SJSA1 (cell line): Measurements from ENCODE around the gene FAM98B. TPM values are rescaled to one million over a fixed set of nuclear protein-coding genes. Genes with fewer than 3 reads are reported as not detected.
"Not testable (repeated sequence)": the region's sequence is repeated elsewhere in the genome, so short reads cannot be mapped to it uniquely, and the experiment has no call there.

Experiments used
- DNase-seq, 2 experiments: peaks; one replicate each; pipeline ENCODE4 v3.0.0-alpha.2; 2015 to 2020; ENCODE audit warnings: low spot score in 2 of 2, low read depth in 1 of 2
- H3K27ac ChIP-seq: fragments of 250-450 bp; sonication (Bioruptor Pico); 2 replicates; pipeline ENCODE4 v1.5.1; 2020; ENCODE audit warnings: mild to moderate bottlenecking, moderate library complexity
- H3K27me3 ChIP-seq: fragments of 250-450 bp; sonication (Bioruptor Pico); replicated peaks from 2 replicates; pipeline ENCODE4 v1.5.1; 2020; ENCODE audit warnings: mild to moderate bottlenecking, moderate library complexity
- H3K36me3 ChIP-seq: fragments of 250-450 bp; sonication (Bioruptor Pico); 2 replicates; pipeline ENCODE4 v1.5.1; 2020; ENCODE audit warnings: mild to moderate bottlenecking
- H3K4me1 ChIP-seq: fragments of 250-450 bp; sonication (Bioruptor Pico); replicated peaks from 2 replicates; pipeline ENCODE4 v1.6.1; 2021; ENCODE audit warnings: mild to moderate bottlenecking
- H3K4me3 ChIP-seq: fragments of 250-450 bp; sonication (Bioruptor Pico); 2 replicates; pipeline ENCODE4 v1.5.1; 2020; ENCODE audit warnings: mild to moderate bottlenecking
- H3K9me3 ChIP-seq: fragments of 250-450 bp; sonication (Bioruptor Pico); replicated peaks from 2 replicates; pipeline ENCODE4 v1.5.1; 2020; ENCODE audit warnings: mild to moderate bottlenecking
- total RNA-seq: library from RNA; depleted of rRNA; stranded (reverse); fragments of >200 nt; shearing (Covaris generic); gene quantifications from 2 replicates; pipeline ENCODE4 v1.2.3, GENCODE V29; 2014; rRNA removed

Gene FAM98B
- total RNA-seq, result 3.4 and 13.4 TPM in 2 replicates

GRCh38 chr15:38453971-38454695 is at the start of gene FAM98B:
Gene FAM98B, plus strand, starts transcription at chr15:38454127. Its CDS starts 35 bp downstream, at chr15:38454162.
- Histone ChIP-seq H3K9me3 (no peaks in the 10 kb centered on the region), H3K4me1 (peaks cover 6% of the 10 kb centered on the region)

GRCh38 chr15:38406436-38406835 is 47.5 kb upstream of the FAM98B start:
- H3K27me3 ChIP-seq, result no peaks in the 10 kb centered on the region

More at GRCh38 chr15:38453971-38454695, at the start of gene FAM98B:
- Histone ChIP-seq H3K27ac (peak within 1 kb of the TSS; percentile 63), H3K27me3 (0 out of 2 replicates have a peak, but pooled peaks cover 3% of the 10 kb centered on the region), H3K4me3 (peak within 1 kb of the TSS; percentile 65), H3K36me3 (no peaks in the 10 kb centered on the region)
- DNase-seq, result peak; percentile 83 to 86

GRCh38 chr15:38408576-38408975 is 45.4 kb upstream of the FAM98B start:
- no peak for DNase-seq
- no peak overlapping the region for H3K27ac ChIP-seq
- no peaks in the 10 kb centered on the region for H3K27me3 ChIP-seq
- no peak overlapping the region for H3K4me3 ChIP-seq
- no peaks in the 10 kb centered on the region for H3K9me3 ChIP-seq
- no peaks in the 10 kb centered on the region for H3K36me3 ChIP-seq
- H3K4me1 ChIP-seq, result no peaks in the 10 kb centered on the region

More at GRCh38 chr15:38406436-38406835, 47.5 kb upstream of the FAM98B start:
- DNase-seq, result no peak
- Histone ChIP-seq H3K27ac (no peak overlapping the region), H3K36me3 (no peaks in the 10 kb centered on the region), H3K4me3 (no peak overlapping the region), H3K4me1 (peaks cover 2% of the 10 kb centered on the region), H3K9me3 (no peaks in the 10 kb centered on the region)

- Histone ChIP-seq H3K9me3 (no peaks in the 10 kb centered on the region), H3K36me3 (no peaks in the 10 kb centered on the region), H3K27ac (no peak overlapping the region), H3K4me3 (no peak overlapping the region), H3K4me1 (no peaks in the 10 kb centered on the region), H3K27me3 (no peaks in the 10 kb centered on the region; the same call in 1 of the 2 replicates)
- no peak for DNase-seq
These were observed 42.0 kb upstream of the FAM98B start for GRCh38 chr15:38411902-38412301.

- Histone ChIP-seq H3K4me3 (no peak overlapping the region), H3K4me1 (no peaks in the 10 kb centered on the region)
These were observed 41.5 kb upstream of the FAM98B start for GRCh38 chr15:38412466-38412865.

GRCh38 chr15:38414357-38414756 is 39.6 kb upstream of the FAM98B start:
- H3K9me3 ChIP-seq, result no peaks in the 10 kb centered on the region
- H3K4me3 ChIP-seq, result no peak overlapping the region
- H3K27ac ChIP-seq, result no peak overlapping the region
- peak; percentile 46 to 65 for DNase-seq
- no peaks in the 10 kb centered on the region for H3K36me3 ChIP-seq
- H3K27me3 ChIP-seq, result no peaks in the 10 kb centered on the region; the same call in 1 of the 2 replicates
- no peaks in the 10 kb centered on the region for H3K4me1 ChIP-seq

More at GRCh38 chr15:38412466-38412865, 41.5 kb upstream of the FAM98B start:
- Histone ChIP-seq H3K9me3 (no peaks in the 10 kb centered on the region), H3K27ac (no peak overlapping the region), H3K27me3 (no peaks in the 10 kb centered on the region; the same call in 1 of the 2 replicates), H3K36me3 (no peaks in the 10 kb centered on the region)
- DNase-seq, result no peak

- Histone ChIP-seq H3K27ac (no peak overlapping the region), H3K27me3 (no peaks in the 10 kb centered on the region; the same call in 1 of the 2 replicates), H3K4me3 (no peak overlapping the region), H3K4me1 (no peaks in the 10 kb centered on the region), H3K9me3 (no peaks in the 10 kb centered on the region), H3K36me3 (no peaks in the 10 kb centered on the region)
- no peak for DNase-seq
These were observed 32.7 kb upstream of the FAM98B start for GRCh38 chr15:38421069-38421690.

- H3K27me3 ChIP-seq, result peaks cover 3% of the 10 kb centered on the region; the same call in 1 of the 2 replicates
- H3K27ac ChIP-seq, result no peak overlapping the region
- no peaks in the 10 kb centered on the region for H3K9me3 ChIP-seq
- no peak for DNase-seq
- H3K36me3 ChIP-seq, result no peaks in the 10 kb centered on the region
- H3K4me3 ChIP-seq, result no peak overlapping the region
- no peaks in the 10 kb centered on the region for H3K4me1 ChIP-seq
These were observed 29.8 kb upstream of the FAM98B start for GRCh38 chr15:38424101-38424552.

- DNase-seq, result no peak
- H3K4me1 ChIP-seq, result no peaks in the 10 kb centered on the region
- H3K27me3 ChIP-seq, result peaks cover 3% of the 10 kb centered on the region; the same call in 1 of the 2 replicates
These were observed 28.7 kb upstream of the FAM98B start for GRCh38 chr15:38425269-38425668.

GRCh38 chr15:38427380-38427779 is 26.5 kb upstream of the FAM98B start:
- Histone ChIP-seq H3K4me3 (no peak overlapping the region), H3K27me3 (peaks cover 3% of the 10 kb centered on the region; the same call in 1 of the 2 replicates), H3K9me3 (no peaks in the 10 kb centered on the region), H3K4me1 (no peaks in the 10 kb centered on the region), H3K27ac (no peak overlapping the region), H3K36me3 (no peaks in the 10 kb centered on the region)
- DNase-seq, result no peak

More at GRCh38 chr15:38425269-38425668, 28.7 kb upstream of the FAM98B start:
- H3K4me3 ChIP-seq, result no peak overlapping the region
- H3K27ac ChIP-seq, result no peak overlapping the region
- no peaks in the 10 kb centered on the region for H3K36me3 ChIP-seq
- no peaks in the 10 kb centered on the region for H3K9me3 ChIP-seq

GRCh38 chr15:38430106-38430760 is 23.7 kb upstream of the FAM98B start:
- DNase-seq, result no peak
- H3K27me3 ChIP-seq, result peaks cover 8% of the 10 kb centered on the region
- no peak overlapping the region for H3K27ac ChIP-seq
- no peaks in the 10 kb centered on the region for H3K9me3 ChIP-seq
- no peaks in the 10 kb centered on the region for H3K4me1 ChIP-seq
- no peaks in the 10 kb centered on the region for H3K36me3 ChIP-seq
- no peak overlapping the region for H3K4me3 ChIP-seq

GRCh38 chr15:38436993-38437392 is 16.9 kb upstream of the FAM98B start:
- H3K27ac ChIP-seq, result no peak overlapping the region
- H3K9me3 ChIP-seq, result no peaks in the 10 kb centered on the region
- no peak overlapping the region for H3K4me3 ChIP-seq
- no peaks in the 10 kb centered on the region for H3K4me1 ChIP-seq
- no peaks in the 10 kb centered on the region for H3K36me3 ChIP-seq
- no peak for DNase-seq
- peaks cover 21% of the 10 kb centered on the region for H3K27me3 ChIP-seq

GRCh38 chr15:38437603-38438002 is 16.3 kb upstream of the FAM98B start:
- H3K36me3 ChIP-seq, H3K4me1 ChIP-seq, H3K9me3 ChIP-seq, H3K27ac ChIP-seq, H3K4me3 ChIP-seq, DNase-seq: not testable (repeated sequence)
- H3K27me3 ChIP-seq, result peaks cover 21% of the 10 kb centered on the region
